ENCODE data around the gene NOLC1.

NOLC1 gene

GRCh38 chr10:102152545-102152890, 329 bp downstream of the NOLC1 start:
- Histone ChIP-seq H3K27me3 (no peaks in the 10 kb centered on the region), H3K9ac (peak overlapping the region; percentile 96), H4K20me1 (peaks cover 55% of the 10 kb centered on the region), H3K4me1 (peaks cover 26% of the 10 kb centered on the region), H3K36me3 (peaks cover 74% of the 10 kb centered on the region), H3K4me2 (peak overlapping the region; percentile 87), H3K27ac (peak overlapping the region; percentile 95), H3K4me3 (peak overlapping the region; percentile 88), H3K9me3 (no peaks in the 10 kb centered on the region)
- TF ChIP-seq Cebpa-rat (IDR thresholded peaks at IDR 0.05) = no peak

GRCh38 chr10:102153093-102153620, 968 bp downstream of the NOLC1 start:
- peak overlapping the region; percentile 95 for H3K27ac ChIP-seq
- no peaks in the 10 kb centered on the region for H3K27me3 ChIP-seq
- peaks cover 26% of the 10 kb centered on the region for H3K4me1 ChIP-seq
- no peaks in the 10 kb centered on the region for H3K9me3 ChIP-seq
- H3K4me2 ChIP-seq = peak overlapping the region; percentile 87
- TF ChIP-seq Cebpa-rat (IDR thresholded peaks at IDR 0.05) = no peak
- H4K20me1 ChIP-seq = peaks cover 61% of the 10 kb centered on the region
- H3K4me3 ChIP-seq = peak overlapping the region; percentile 88
- H3K36me3 ChIP-seq = peaks cover 74% of the 10 kb centered on the region
- peak overlapping the region; percentile 96 for H3K9ac ChIP-seq

- peak overlapping the region; percentile 87 for H3K4me2 ChIP-seq
- peaks cover 26% of the 10 kb centered on the region for H3K4me1 ChIP-seq
- peak overlapping the region; percentile 9; the same call in 1 of the 2 replicates for H3K9ac ChIP-seq
- no peak overlapping the region for H3K27ac ChIP-seq
- H3K9me3 ChIP-seq = no peaks in the 10 kb centered on the region
- H3K36me3 ChIP-seq = peaks cover 74% of the 10 kb centered on the region
- TF ChIP-seq Cebpa-rat (IDR thresholded peaks at IDR 0.05) = 0 out of 2 replicates have a peak, but pooled peaks have one; percentile 16
- H3K27me3 ChIP-seq = no peaks in the 10 kb centered on the region
- H4K20me1 ChIP-seq = peaks cover 71% of the 10 kb centered on the region
- H3K4me3 ChIP-seq = no peak overlapping the region
Measured at GRCh38 chr10:102154466-102155116, 2.4 kb downstream of the NOLC1 start.

GRCh38 chr10:102157224-102157623, 5.0 kb downstream of the NOLC1 start:
- Histone ChIP-seq H3K4me2 (no peak overlapping the region), H3K27ac (no peak overlapping the region), H3K36me3 (peaks cover 83% of the 10 kb centered on the region), H3K27me3 (no peaks in the 10 kb centered on the region), H3K9ac (peak overlapping the region; percentile 7; the same call in 1 of the 2 replicates), H3K4me3 (no peak overlapping the region), H3K9me3 (no peaks in the 10 kb centered on the region), H3K4me1 (peaks cover 18% of the 10 kb centered on the region), H4K20me1 (peaks cover 92% of the 10 kb centered on the region)
- TF ChIP-seq Cebpa-rat (IDR thresholded peaks at IDR 0.05) = no peak

- Histone ChIP-seq H3K4me2 (no peak overlapping the region), H3K9ac (no peak overlapping the region), H3K36me3 (peaks cover 100% of the 10 kb centered on the region), H3K4me3 (no peak overlapping the region), H3K27me3 (no peaks in the 10 kb centered on the region), H3K4me1 (peaks cover 6% of the 10 kb centered on the region), H4K20me1 (peaks cover 99% of the 10 kb centered on the region), H3K9me3 (no peaks in the 10 kb centered on the region), H3K27ac (no peak overlapping the region)
- no peak for TF ChIP-seq Cebpa-rat (IDR thresholded peaks at IDR 0.05)
Measured at GRCh38 chr10:102159051-102159597, 6.9 kb downstream of the NOLC1 start.

GRCh38 chr10:102159831-102160230, 7.6 kb downstream of the NOLC1 start:
- H3K27me3 ChIP-seq = no peaks in the 10 kb centered on the region
- peaks cover 95% of the 10 kb centered on the region for H4K20me1 ChIP-seq
- TF ChIP-seq Cebpa-rat (IDR thresholded peaks at IDR 0.05) = no peak
- H3K4me3 ChIP-seq = no peak overlapping the region
- H3K36me3 ChIP-seq = peaks cover 96% of the 10 kb centered on the region
- H3K9ac ChIP-seq = no peak overlapping the region
- H3K4me2 ChIP-seq = no peak overlapping the region
- no peaks in the 10 kb centered on the region for H3K4me1 ChIP-seq
- H3K27ac ChIP-seq = no peak overlapping the region
- H3K9me3 ChIP-seq = no peaks in the 10 kb centered on the region

- peaks cover 60% of the 10 kb centered on the region for H3K36me3 ChIP-seq
- H3K4me1 ChIP-seq = no peaks in the 10 kb centered on the region
- no peak overlapping the region for H3K4me3 ChIP-seq
- no peak overlapping the region for H3K4me2 ChIP-seq
- H4K20me1 ChIP-seq = peaks cover 58% of the 10 kb centered on the region
- no peak overlapping the region for H3K27ac ChIP-seq
- no peak overlapping the region for H3K9ac ChIP-seq
- TF ChIP-seq Cebpa-rat (IDR thresholded peaks at IDR 0.05) = no peak
- no peaks in the 10 kb centered on the region for H3K9me3 ChIP-seq
- no peaks in the 10 kb centered on the region for H3K27me3 ChIP-seq
Measured at GRCh38 chr10:102163342-102163989, 11.3 kb downstream of the NOLC1 start.

GRCh38 chr10:102167861-102168260, 15.7 kb downstream of the NOLC1 start:
- no peaks in the 10 kb centered on the region for H3K27me3 ChIP-seq
- no peak overlapping the region for H3K9ac ChIP-seq
- no peak overlapping the region for H3K4me2 ChIP-seq
- peaks cover 15% of the 10 kb centered on the region for H4K20me1 ChIP-seq
- no peak overlapping the region for H3K4me3 ChIP-seq
- peaks cover 16% of the 10 kb centered on the region for H3K36me3 ChIP-seq
- H3K4me1 ChIP-seq = peaks cover 11% of the 10 kb centered on the region; the same call in 1 of the 2 replicates
- TF ChIP-seq Cebpa-rat (IDR thresholded peaks at IDR 0.05) = no peak
- no peak overlapping the region for H3K27ac ChIP-seq
- no peaks in the 10 kb centered on the region for H3K9me3 ChIP-seq

- Histone ChIP-seq H3K9ac (no peak overlapping the region), H3K27me3 (no peaks in the 10 kb centered on the region), H4K20me1 (no peaks in the 10 kb centered on the region), H3K27ac (no peak overlapping the region), H3K4me1 (peaks cover 11% of the 10 kb centered on the region; the same call in 1 of the 2 replicates), H3K36me3 (no peaks in the 10 kb centered on the region), H3K4me3 (no peak overlapping the region), H3K4me2 (no peak overlapping the region), H3K9me3 (no peaks in the 10 kb centered on the region)
- no peak for TF ChIP-seq Cebpa-rat (IDR thresholded peaks at IDR 0.05)
Measured at GRCh38 chr10:102170602-102171001, 18.4 kb downstream of the NOLC1 start.

GRCh38 chr10:102172288-102172687, 20.1 kb downstream of the NOLC1 start:
- Histone ChIP-seq H3K4me2 (no peak overlapping the region), H3K36me3 (no peaks in the 10 kb centered on the region), H3K27me3 (no peaks in the 10 kb centered on the region), H3K9ac (no peak overlapping the region), H4K20me1 (no peaks in the 10 kb centered on the region), H3K4me3 (no peak overlapping the region), H3K4me1 (peaks cover 11% of the 10 kb centered on the region; the same call in 1 of the 2 replicates), H3K9me3 (no peaks in the 10 kb centered on the region), H3K27ac (no peak overlapping the region)
- no peak for TF ChIP-seq Cebpa-rat (IDR thresholded peaks at IDR 0.05)

All from BLaER1 (cell line).